ENCODE results near the gene USP34. TPM values are rescaled to one million over a fixed set of nuclear protein-coding genes. Genes with fewer than 3 reads are reported as not detected.

Gene USP34
- total RNA-seq, 5 donors from 2014 or later (not counting 1 experiment from before 2014, with no cell fraction given), result 118 to 193 (median 132) TPM

Other genes with a start within 250 kb of the USP34 start
- gene XPO1, start 67.3 kb upstream of the USP34 start, total RNA-seq, result 100 to 1,000 TPM; 116 to 142 (median 130) TPM

Measured in T-cell (primary cell).